Nucleus accumbens (tissue), 56 donors: ENCODE results near the gene CETN1.

Experiments
- DNase-seq, 56 donors: peaks; one replicate each; lab custom pipeline; 2025; lab: John Stamatoyannopoulos, UW

Gene CETN1

DNA sequence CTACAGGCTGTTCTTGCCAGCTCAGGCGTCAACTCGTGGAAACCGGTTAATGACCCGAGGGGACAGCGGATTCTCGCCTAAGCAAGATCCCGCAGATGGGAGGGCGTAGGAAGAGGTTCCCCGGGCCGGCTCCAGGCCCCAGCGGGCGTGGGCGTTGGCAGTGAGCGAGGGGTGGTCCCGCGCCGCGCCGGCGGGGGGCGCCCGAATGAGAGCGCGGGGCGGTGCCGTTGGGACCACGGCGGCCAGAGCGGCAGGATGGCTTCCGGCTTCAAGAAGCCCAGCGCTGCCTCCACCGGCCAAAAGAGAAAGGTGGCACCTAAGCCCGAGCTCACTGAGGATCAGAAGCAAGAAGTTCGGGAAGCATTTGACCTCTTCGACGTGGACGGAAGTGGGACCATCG, at the start of gene CETN1:
TSS of gene CETN1 (plus strand) at position 227 of the 400 bp plus-strand sequence. CDS start at position 256, 29 bp downstream.
- no peak for DNase-seq

DNA sequence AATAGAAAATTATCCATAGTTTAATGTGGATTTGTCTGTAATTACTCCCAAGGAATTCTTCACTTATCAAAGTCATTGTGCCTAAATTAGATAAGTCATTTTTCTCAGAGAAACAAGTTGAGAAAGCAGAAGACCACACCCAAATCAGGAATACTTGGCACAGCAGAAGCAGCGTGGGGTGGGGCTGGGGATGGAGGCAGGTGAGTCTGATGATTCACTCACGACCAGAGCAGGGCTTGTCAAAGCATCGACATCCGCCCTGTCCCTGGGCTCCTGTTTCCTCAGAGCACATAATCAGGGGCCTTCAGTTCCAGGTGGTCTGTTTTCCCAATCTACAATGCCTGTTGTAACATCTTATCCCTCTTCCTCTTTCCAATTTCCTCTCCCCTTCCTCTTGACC, 48.2 kb upstream of the CETN1 start:
- no peak for DNase-seq

DNA sequence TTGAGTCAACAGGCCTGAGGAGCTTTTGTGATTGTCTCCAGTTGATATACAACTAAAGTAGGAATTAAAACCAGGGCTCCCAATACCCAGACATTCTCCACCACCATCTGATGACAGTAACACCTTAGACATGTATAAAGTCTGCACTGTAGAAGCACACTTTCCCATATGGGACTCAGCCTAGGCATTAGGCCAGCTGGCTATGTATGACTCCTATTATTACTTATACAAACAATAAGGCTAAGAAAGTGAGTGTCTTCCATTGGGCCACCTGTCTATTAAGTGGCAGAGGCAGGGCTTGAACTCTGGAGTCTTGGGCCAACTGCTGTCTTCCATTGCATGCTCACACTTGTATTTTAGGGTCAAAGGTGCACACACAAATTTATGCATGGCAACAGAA, 47.5 kb upstream of the CETN1 start:
- DNase-seq: no peak

DNA sequence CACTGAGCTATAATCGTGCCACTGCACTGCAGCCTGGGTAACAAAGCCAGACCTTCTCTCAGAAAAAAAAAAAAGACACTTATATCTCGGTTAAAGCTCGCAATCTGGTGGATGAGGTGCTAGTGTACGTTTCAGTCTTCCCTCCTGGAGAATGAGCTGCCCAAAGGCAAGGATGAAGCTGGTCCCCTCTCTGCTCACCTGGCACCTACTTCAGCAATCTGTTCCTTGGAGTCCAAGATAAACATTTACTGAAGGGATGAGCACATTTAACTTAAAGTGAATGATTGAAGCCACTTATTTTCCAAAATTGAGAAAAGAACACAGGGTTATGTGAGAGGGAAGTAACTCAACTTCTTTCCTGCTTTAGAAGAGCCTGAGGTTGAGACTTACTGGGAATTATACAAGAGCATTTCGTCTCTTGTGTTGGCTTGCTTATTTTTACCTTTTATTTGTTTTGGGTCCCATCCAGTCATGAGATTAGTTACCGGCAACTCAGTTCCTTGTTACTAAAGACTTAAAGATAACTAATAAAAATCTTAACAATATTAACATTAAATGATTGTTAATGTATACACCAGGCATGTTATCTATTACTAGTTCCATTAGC, 46.1 kb upstream of the CETN1 start:
- no peak for DNase-seq

DNA sequence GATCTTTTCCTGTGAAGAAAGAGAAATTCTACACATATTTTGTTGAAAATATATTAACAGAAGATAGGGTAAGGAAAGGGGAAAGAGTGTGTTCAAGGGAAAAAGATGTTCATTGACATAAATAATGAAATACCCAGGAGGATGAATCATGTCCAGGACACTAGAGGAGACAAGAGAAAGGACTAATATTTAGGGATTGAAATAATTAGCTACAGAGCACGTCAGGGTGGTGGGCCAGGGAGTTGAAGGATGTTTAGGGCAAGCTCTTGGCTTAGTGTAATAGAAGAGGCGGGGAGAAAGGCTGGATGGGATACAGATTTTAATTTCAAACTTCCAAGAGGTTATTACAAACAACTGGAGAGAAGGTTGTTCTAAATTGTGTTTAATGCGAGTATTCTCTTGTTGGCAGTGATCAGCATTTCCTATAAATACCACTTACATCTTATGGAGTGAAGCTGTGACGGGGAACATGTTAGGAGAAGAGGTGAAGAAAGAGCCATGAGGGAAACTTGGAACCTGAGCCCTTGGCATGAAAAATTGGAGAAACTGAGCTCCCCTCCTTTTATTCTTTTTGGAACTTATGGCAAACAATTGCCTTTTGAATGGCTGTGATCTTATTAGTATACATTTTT, 36.6 kb upstream of the CETN1 start:
- no peak for DNase-seq

DNA sequence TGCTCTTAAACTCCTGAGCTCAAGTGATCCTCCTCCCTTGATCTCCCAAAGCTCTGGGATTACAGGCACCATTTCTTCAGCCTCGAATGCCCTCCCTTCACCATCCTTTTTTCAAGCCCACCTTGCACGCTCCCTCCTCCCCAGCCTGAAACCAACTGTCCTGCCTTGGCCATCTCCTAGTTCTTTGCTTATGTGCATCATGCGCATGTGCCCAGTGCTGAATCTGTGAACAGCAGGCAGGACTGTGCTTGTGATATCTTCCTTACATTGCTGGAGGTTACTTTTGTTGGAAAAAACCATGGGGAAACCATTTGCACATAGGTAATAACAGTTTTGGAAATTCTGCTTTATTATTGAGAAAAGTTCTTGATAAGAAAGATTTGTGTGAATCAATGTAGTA, 30.2 kb upstream of the CETN1 start:
- no peak for DNase-seq

DNA sequence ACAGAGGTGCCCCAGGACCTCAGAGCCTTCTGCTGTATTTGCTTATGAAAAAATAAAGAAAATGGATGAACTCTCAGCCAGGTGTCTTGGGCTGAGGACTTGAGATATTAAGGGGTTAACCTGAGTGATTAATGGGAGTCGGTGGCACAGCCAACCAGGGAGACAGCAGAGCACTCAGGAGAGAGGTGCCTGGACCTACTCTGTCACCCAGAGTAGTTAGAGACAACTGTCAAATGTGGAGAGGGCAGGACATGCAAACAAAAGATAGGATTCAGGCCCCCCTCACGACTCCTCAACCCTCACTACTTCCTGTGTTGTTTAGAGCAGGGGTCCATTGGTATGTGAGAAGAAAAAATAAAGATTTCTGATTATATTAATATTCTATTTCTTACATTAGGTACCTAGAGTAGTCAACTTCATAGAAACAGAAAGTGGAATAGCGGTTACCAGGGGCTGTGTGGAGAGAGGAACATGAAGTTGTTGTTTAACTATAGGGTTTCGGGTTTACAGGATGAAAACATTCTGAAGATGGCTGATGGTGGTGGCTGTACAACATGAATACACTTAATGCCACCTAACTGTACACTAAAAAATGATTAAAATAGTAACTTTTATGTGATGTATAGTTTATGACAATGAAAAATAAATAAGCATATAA, 28.6 kb upstream of the CETN1 start:
- no peak for DNase-seq

DNA sequence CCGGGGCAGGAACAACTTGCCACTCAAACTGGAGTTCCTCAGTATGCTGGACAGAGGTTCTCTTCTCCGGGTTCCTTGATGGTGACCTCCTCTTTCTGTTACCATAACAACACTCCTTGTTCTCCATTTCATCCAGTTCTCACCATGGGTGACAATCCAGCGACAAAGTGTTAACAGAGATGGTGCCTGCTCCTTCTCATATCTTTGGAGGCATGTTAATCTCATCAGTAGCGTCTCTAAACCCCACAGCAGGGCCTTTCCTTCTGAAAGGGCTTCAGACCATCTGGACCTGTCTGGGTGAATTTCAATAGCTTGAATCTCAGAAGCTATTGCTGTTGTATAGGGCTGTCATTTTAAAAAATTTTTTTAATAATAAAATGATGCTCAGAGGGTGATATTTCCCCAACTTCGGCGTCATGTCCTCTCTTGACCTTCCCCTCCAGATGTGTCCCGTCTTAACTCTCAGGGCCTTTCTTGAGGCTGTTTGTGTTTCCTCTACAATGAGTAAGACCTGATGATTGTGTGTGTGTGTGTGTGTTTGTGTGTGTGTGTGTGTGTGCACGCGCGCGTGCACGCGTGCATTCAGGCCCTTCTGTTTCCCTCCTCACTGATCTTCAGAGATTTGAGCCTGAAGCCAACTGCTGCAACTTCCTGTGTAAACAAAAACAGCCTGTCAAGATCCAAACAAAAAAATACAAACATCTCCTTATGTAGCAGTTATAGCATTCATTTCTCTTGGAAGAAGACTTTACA, 24.3 kb upstream of the CETN1 start:
- no peak for DNase-seq

DNA sequence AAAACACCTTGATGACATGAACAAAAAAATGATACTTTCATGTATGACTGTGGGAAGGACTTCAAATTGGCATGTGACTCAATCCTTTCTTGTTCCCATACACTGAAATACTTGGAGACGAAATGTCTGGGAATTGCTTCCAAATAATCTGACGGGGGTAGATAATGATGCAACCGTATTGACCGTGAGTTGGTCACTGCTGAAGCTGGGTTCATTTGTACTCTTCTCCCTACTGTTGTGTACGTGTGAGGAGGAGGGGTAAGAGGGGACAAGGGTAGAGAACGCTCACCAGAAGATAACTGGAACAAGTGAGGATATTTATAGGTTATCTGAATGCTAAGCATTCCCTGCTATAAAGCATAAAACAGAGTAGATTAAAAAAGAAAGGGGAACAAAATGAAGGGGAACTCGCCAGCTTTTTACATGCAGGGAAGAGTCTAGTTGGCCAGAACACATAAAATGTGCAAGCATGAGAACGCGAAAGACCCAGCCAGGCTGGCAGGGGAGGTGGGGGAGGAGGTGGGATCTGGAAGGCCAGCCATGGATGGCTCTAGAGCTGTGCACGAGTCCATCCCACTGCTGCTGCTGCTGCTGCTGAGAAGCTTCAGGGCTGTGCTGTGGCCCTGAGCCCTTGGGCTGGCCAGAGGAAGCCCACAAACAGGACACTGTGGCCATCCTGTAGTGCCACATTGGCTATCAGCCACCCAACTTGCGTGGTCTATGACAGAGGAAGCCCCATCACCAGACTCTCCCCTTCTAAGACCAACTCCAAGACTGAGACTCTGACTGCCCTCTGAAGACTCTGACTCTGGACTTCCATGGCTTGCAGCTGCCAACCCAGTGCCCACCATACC, 15.2 kb upstream of the CETN1 start:
- no peak for DNase-seq

DNA sequence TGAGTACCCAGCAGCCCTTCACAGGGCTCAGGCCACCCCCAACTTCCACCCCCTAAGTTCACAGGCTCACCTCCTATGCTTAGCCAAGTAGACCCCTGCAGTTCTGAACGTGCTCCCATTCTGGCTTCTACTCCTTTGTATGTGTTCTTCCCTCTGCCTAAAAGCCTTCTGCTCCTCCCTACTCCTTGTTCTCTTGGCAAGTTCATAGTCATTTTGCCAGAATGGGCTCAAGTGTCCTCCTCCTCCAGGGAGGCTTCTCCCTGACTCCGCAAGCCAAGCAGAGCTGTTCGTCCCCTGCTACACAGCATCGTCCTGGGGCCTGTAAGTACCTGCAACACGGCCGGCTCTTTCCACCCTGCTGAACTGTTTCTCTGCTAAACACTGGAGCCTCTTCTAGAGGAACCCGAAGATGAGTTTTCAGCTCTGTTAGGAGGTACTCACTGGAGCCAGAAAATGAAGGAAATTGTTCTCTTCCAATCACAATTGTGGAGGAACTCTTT, 14.6 kb upstream of the CETN1 start:
- DNase-seq: no peak

DNA sequence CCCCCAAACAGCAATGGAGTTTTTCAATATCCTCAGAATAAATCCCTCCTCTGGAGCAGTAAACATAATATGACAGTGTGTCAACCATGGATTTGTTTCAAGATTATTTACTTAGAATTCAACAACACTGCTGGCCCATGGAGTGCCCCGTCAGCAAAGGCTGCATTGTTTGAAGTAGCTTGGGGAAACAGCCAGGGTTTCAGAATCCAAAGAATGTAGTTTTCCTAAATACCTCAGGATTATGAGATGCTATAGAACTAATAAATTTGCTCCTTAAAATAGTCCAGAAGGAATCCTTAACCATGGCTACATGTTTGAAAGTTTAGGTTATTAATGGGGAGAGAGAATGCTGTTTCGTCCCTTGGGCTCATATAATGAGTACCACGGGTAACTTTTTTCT, 13.1 kb upstream of the CETN1 start:
- no peak for DNase-seq

DNA sequence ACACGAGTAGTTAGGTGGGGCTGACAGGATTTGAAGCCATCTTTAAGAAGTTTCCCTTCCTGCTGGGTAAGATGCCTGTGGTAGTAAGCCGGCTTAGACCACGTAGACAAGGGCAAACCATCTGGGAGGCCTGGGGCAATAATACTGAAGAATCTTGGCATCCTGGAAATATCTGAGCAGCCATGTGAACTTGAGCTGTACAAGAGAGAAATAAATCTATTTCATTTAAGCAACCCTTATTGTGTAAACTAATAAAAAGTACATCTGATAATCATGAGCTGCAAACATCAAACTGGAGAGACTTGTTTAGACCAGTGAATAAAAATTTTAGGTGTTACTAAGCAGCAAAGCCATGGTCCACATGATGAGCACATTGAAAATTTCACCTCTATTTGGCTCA, 11.4 kb upstream of the CETN1 start:
- DNase-seq: no peak

DNA sequence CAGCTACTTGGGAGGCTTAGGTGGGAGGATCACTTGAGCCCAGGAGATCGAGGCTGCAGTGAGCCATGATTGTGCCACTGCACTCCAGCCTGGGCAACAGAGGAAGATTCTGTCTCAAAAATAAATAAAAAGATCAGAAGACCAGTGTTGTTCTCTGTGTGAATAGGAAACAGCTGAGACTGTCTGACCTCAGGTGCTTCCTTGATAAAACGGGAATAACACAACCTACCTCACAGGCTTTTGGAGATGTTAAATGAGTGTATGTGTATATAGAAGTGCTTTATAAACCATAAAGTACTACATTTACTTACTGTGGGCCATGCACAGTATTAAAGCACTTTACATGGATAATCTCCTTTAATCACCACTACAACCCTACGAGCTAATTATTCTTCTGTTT, 9.9 kb upstream of the CETN1 start:
- DNase-seq: no peak

DNA sequence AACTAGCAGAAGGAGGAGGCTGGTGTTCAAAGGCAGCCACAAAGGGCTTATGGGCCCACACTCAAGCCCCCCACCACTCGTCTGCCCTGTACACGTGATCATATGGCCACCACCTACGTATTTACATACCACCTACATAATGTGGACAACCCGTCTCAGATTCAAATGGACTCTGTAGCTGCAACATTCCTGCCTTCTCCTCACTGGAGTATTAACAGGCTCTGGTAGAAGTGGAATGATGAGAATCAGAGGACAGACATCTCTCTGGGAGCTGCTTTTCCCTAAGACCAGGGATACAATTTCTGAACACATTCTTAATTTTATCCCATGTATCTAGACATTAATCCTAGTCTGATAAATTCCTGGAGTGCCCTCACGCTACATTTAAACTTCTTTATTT, 9.5 kb upstream of the CETN1 start:
- DNase-seq: no peak

DNA sequence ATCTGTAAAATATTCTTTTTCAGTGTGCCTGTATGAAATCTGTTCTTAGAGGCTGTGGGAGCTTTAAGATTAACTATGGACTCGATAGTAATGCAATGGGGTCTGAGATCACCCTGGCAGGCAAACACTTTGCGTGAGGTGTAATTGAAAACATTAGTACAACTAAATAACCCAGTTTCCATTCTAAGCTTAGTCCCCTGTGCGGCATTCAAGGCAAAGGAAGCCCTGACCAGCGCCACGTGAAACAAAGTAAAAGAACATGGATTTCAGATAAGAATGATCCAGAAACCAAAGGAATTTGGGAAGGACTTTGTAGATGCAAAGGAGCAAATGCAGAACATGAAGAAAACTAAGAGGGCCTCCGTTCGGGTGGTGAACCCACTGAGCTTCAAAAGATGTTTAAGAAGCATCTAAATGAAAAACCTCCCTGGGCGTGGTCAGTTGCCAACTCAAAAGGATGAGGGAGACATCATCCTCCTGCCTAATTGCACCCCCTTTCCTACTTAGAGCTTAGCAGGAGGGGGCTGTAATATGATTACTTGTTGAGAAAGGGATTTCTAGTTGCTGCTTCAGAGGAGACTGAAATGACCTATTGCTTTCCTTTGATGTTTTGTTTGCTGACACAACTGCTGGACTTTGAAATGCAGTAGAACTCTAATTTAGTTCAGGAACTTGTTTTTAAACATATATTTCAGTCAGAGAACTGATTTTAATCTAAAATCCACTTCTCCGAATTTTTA, 7.9 kb upstream of the CETN1 start:
- DNase-seq: no peak

DNA sequence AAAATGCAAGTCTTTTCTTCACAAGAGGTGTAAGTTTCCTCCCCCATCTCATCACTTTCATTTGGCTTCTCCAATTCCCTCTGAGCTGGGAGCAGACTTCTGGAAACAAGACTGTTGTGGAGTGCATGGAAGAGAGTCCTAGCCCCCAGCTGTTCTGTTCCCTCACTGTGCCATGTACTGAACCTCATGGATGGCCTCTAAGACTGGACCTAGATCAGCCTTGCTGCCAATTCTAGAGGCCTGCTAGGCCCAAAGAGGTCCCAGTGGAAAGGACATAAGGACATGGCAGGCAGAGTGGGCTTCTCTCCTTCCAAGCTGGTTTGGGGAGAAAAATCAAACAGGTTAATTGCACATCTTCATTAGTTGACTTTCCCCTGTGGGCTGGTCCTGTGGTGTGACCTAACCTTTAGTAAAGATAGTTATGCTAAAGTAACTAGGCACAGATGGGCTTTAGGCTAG, 7.3 kb upstream of the CETN1 start:
- no peak for DNase-seq

DNA sequence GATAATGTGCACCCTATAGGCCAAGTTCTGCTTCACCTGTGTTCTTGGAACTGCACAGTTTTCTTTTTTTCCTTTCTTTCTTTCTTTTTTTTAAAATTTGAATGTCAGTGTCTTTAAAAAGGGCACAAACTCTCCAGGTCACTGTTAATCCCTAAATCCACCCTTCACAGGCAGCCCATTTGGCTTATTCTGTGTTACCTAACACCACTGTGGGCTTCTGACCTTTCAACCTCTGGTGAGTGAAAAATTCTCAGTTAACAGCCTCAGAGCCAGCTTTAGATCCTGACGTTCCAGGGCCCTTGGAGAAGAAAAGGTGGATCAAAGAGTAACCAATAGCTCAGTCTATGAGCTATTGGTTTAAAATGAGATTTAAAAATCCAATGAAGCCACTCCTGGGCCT, 6.8 kb upstream of the CETN1 start:
- no peak for DNase-seq

DNA sequence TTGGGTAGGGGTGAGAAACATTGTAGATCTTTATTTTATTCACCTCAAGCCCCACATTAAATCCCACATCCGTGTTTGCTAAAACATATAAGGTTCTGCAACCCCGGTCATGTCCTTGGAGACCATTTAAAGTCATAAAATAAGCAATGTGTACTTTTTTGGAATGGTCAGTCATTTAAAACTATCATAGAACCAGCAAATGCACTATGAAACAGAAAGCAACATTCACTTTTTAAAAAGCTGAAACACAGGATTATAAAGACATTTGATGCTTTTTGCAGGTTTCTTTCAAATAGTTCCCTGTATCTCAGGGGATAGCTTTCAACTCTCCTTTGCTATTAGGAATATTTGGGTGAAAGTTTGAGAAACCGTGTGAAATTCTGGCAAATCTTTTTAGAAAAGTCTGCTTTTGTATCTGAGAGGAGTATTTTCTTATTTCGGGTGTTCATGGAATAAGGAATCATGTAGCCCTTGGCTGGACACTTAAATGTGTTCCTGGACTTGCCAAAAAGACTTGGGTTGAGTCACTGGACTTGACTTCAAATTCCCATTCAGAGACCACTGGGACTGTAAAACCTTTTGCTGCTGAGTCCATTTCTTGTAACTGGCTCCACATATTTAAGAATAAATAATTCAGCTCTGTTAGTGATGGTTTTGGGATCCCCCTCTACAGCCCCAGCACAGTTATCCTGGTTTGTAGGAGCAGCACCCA, 5.9 kb upstream of the CETN1 start:
- no peak for DNase-seq
